HL-60 (cell line): ENCODE results near the gene BANF1.

Experiments used
- GABPA ChIP-seq: IDR thresholded peaks from 2 replicates; pipeline ENCODE4 v1.6.1; 2012; ENCODE audit warnings: low read depth
- SPI1 ChIP-seq: IDR thresholded peaks from 2 replicates; pipeline ENCODE4 v1.6.1; 2012; ENCODE audit warnings: low read depth, mild to moderate bottlenecking, borderline replicate concordance
- TF ChIP-seq, protein P1 (sequence below): IDR thresholded peaks from one replicate; pipeline ENCODE4 v1.5.1; 2011; ENCODE audit warnings: low read length, control low read depth, inconsistent platforms; ENCODE audit not compliant: insufficient read depth
- TF ChIP-seq, protein P2 (sequence below): IDR thresholded peaks from 2 replicates; pipeline ENCODE4 v1.6.1; 2012; ENCODE audit warnings: low read depth; ENCODE audit not compliant: insufficient replicate concordance

DNA sequence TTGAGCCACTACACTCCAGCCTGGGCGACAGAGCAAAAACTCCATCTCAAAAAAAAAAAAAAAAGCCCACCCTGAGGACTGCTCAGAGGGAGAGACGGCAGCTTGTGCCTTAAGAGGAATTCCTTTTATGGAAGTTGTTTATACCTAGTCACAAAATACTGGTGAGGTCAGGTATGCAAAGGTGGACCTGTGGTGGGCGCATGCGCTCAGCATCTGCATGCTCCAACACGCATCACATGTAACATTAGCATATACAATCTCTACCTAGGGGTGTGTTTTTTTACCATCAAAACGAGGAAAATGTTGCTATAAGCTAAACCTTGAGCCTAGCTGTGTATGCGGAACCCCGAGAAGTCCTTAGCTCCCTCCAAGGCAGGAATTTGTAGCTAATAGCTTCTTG lies 47.5 kb upstream of the BANF1 start:
- TF ChIP-seq, protein P1, sequence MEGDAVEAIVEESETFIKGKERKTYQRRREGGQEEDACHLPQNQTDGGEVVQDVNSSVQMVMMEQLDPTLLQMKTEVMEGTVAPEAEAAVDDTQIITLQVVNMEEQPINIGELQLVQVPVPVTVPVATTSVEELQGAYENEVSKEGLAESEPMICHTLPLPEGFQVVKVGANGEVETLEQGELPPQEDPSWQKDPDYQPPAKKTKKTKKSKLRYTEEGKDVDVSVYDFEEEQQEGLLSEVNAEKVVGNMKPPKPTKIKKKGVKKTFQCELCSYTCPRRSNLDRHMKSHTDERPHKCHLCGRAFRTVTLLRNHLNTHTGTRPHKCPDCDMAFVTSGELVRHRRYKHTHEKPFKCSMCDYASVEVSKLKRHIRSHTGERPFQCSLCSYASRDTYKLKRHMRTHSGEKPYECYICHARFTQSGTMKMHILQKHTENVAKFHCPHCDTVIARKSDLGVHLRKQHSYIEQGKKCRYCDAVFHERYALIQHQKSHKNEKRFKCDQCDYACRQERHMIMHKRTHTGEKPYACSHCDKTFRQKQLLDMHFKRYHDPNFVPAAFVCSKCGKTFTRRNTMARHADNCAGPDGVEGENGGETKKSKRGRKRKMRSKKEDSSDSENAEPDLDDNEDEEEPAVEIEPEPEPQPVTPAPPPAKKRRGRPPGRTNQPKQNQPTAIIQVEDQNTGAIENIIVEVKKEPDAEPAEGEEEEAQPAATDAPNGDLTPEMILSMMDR, result no peak
- TF ChIP-seq GABPA (no peak), SPI1 (no peak)
- TF ChIP-seq, protein P2, sequence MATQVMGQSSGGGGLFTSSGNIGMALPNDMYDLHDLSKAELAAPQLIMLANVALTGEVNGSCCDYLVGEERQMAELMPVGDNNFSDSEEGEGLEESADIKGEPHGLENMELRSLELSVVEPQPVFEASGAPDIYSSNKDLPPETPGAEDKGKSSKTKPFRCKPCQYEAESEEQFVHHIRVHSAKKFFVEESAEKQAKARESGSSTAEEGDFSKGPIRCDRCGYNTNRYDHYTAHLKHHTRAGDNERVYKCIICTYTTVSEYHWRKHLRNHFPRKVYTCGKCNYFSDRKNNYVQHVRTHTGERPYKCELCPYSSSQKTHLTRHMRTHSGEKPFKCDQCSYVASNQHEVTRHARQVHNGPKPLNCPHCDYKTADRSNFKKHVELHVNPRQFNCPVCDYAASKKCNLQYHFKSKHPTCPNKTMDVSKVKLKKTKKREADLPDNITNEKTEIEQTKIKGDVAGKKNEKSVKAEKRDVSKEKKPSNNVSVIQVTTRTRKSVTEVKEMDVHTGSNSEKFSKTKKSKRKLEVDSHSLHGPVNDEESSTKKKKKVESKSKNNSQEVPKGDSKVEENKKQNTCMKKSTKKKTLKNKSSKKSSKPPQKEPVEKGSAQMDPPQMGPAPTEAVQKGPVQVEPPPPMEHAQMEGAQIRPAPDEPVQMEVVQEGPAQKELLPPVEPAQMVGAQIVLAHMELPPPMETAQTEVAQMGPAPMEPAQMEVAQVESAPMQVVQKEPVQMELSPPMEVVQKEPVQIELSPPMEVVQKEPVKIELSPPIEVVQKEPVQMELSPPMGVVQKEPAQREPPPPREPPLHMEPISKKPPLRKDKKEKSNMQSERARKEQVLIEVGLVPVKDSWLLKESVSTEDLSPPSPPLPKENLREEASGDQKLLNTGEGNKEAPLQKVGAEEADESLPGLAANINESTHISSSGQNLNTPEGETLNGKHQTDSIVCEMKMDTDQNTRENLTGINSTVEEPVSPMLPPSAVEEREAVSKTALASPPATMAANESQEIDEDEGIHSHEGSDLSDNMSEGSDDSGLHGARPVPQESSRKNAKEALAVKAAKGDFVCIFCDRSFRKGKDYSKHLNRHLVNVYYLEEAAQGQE, result no peak
